Neural cell (in vitro differentiated cells): Measurements from ENCODE around the gene COMMD4. TPM values are rescaled to one million over a fixed set of nuclear protein-coding genes. Genes with fewer than 3 reads are reported as not detected.
"Not testable (repeated sequence)": the region's sequence is repeated elsewhere in the genome, so short reads cannot be mapped to it uniquely, and the experiment has no call there.

Experiments
- H2AFZ ChIP-seq: fragments of 200-600, 300-800 bp; sonication (generic), shearing (Covaris generic); 2 replicates; pipeline ENCODE4 v1.6.0; 2014; ENCODE audit warnings: low read depth, mild to moderate bottlenecking, antibody characterized with exemption, low read length, moderate library complexity
- H3F3A ChIP-seq: fragments of 200-600 bp; shearing (Covaris generic); 2 replicates; pipeline ENCODE4 v1.6.1; 2016; ENCODE audit warnings: mild to moderate bottlenecking, moderate library complexity, mixed read lengths, antibody characterized with exemption, low read length; ENCODE audit not compliant: insufficient read depth, poor library complexity, severe bottlenecking
- H3K27ac ChIP-seq: fragments of 200-600, 300-800 bp; sonication (generic), shearing (Covaris generic); 2 replicates; pipeline ENCODE4 v1.5.1; 2014; ENCODE audit warnings: mild to moderate bottlenecking, low read length, moderate library complexity
- H3K27me3 ChIP-seq: fragments of 300-800, 200-600 bp; sonication (generic), shearing (Covaris generic); 2 replicates; pipeline ENCODE4 v1.6.0; 2014; ENCODE audit warnings: mild to moderate bottlenecking, low read depth, low read length, moderate library complexity; ENCODE audit not compliant: insufficient read depth
- H3K36me3 ChIP-seq: fragments of 300-800, 200-600 bp; sonication (generic), shearing (Covaris generic); 2 replicates; pipeline ENCODE4 v1.5.1; 2014; ENCODE audit warnings: mild to moderate bottlenecking, antibody characterized with exemption, low read length, moderate library complexity; ENCODE audit not compliant: insufficient read depth
- H3K4me2 ChIP-seq: fragments of 300-800, 200-600 bp; sonication (generic), shearing (Covaris generic); 2 replicates; pipeline ENCODE4 v1.6.0; 2014; ENCODE audit warnings: mild to moderate bottlenecking, low read length
- H3K4me3 ChIP-seq: fragments of 300-800, 200-600 bp; sonication (generic), shearing (Covaris generic); 2 replicates; pipeline ENCODE4 v1.5.1; 2014; ENCODE audit warnings: mild to moderate bottlenecking, low read length, moderate library complexity
- H3K79me2 ChIP-seq: fragments of 200-600 bp; shearing (Covaris generic); replicated peaks from 2 replicates; pipeline ENCODE4 v1.6.0; 2014; ENCODE audit warnings: mild to moderate bottlenecking, low read length, moderate library complexity; ENCODE audit not compliant: insufficient read depth
- H3K9ac ChIP-seq: fragments of 300-800, 200-600 bp; sonication (generic), shearing (Covaris generic); 2 replicates; pipeline ENCODE4 v1.6.1; 2016; ENCODE audit warnings: mild to moderate bottlenecking, low read length, mixed read lengths
- H3K9me2 ChIP-seq: fragments of 200-600 bp; shearing (Covaris generic); 2 replicates; pipeline ENCODE4 v1.6.1; 2016; ENCODE audit warnings: mild to moderate bottlenecking, low read length, mixed read lengths; ENCODE audit not compliant: insufficient read depth
- H3K9me3 ChIP-seq: fragments of 200-600, 300-800 bp; sonication (generic), shearing (Covaris generic); 2 replicates; pipeline ENCODE4 v1.6.1; 2016; ENCODE audit warnings: mild to moderate bottlenecking, mixed run types, low read length, moderate library complexity, mixed read lengths
- H4K20me1 ChIP-seq: fragments of 200-600 bp; shearing (Covaris generic); 2 replicates; pipeline ENCODE4 v1.6.1; 2016; ENCODE audit warnings: mild to moderate bottlenecking, mixed run types; ENCODE audit not compliant: insufficient read depth
- EP300 ChIP-seq: fragments of 450-650 bp; conservative IDR thresholded peaks from 2 replicates; pipeline ENCODE4 v1.6.1; 2014; ENCODE audit warnings: antibody characterized with exemption, mild to moderate bottlenecking, moderate library complexity; ENCODE audit not compliant: poor library complexity, severe bottlenecking
- EZH2 ChIP-seq: fragments of 200-600, 300-800 bp; shearing (Covaris generic), sonication (generic); IDR thresholded peaks from 2 replicates; pipeline ENCODE4 v1.6.1; 2014; ENCODE audit warnings: antibody characterized with exemption, low read length, borderline replicate concordance, mild to moderate bottlenecking; ENCODE audit not compliant: insufficient read depth, poor library complexity, severe bottlenecking
- MXI1 ChIP-seq: fragments of 450-650 bp; conservative IDR thresholded peaks from 2 replicates; pipeline ENCODE4 v1.6.1; 2014; ENCODE audit warnings: antibody characterized with exemption, mild to moderate bottlenecking; ENCODE audit not compliant: poor library complexity, severe bottlenecking
- POLR2AphosphoS5 ChIP-seq: IDR thresholded peaks from 2 replicates; pipeline ENCODE4 v1.6.1; 2012
- RAD21 ChIP-seq: fragments of 450-650 bp; conservative IDR thresholded peaks from 2 replicates; pipeline ENCODE4 v1.6.1; 2014; ENCODE audit warnings: antibody characterized with exemption, mild to moderate bottlenecking, moderate library complexity
- SMC3 ChIP-seq: fragments of 450-650 bp; conservative IDR thresholded peaks from 2 replicates; pipeline ENCODE4 v1.6.1; 2014; ENCODE audit warnings: antibody characterized with exemption, mild to moderate bottlenecking, moderate library complexity; ENCODE audit not compliant: poor library complexity
- TAF1 ChIP-seq: IDR thresholded peaks from 2 replicates; pipeline ENCODE4 v1.6.1; 2012; ENCODE audit warnings: low read depth
- polyA plus RNA-seq: library from polyadenylated mRNA; depleted of rRNA; stranded (reverse); fragments of >200 nt; gene quantifications from 2 replicates; pipeline ENCODE4 v1.2.3, GENCODE V29; 2014
- TF ChIP-seq, protein P1 (sequence below): IDR thresholded peaks from 2 replicates; pipeline ENCODE4 v1.6.1; 2012; ENCODE audit warnings: borderline replicate concordance
- TF ChIP-seq, protein P2 (sequence below): fragments of 450-650 bp; IDR thresholded peaks from 2 replicates; pipeline ENCODE4 v1.5.1; 2014; ENCODE audit warnings: antibody characterized with exemption, mild to moderate bottlenecking, moderate library complexity; ENCODE audit not compliant: poor library complexity, severe bottlenecking

COMMD4 gene
- polyA plus RNA-seq, 1 donor from 2014 or later, result 103 TPM

DNA sequence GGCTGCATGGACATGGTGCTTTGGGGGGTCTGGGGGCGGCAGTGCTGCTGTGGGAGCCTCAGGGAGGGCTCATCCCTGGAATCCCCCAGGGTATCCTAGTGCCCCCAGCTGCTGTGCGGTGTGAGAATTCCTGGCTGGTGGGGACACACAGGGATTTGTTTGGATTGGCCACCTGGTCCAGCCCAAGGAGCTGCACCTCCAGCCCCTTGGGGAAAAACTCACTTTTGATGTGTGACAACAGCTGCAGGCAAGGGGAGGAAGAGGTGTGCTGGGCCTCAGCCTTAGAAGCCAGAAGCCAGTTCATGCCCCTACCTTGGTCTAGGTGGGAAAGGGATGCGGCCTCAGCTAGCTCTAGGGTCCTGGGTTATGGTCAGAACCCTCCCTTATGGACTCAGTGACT is 8.4 kb upstream of the COMMD4 start:
- Histone ChIP-seq H4K20me1 (no peaks in the 10 kb centered on the region), H3K4me3 (no peak overlapping the region), H3K27ac (no peak overlapping the region), H3K36me3 (no peaks in the 10 kb centered on the region), H2AFZ (no peak overlapping the region), H3K9me2 (no peaks in the 10 kb centered on the region), H3K27me3 (no peaks in the 10 kb centered on the region), H3F3A (no peaks in the 10 kb centered on the region), H3K9me3 (no peaks in the 10 kb centered on the region), H3K4me2 (no peak overlapping the region), H3K9ac (no peak overlapping the region), H3K79me2 (no peaks in the 10 kb centered on the region)
- TF ChIP-seq POLR2AphosphoS5 (no peak), RAD21 (no peak), SMC3 (no peak), MXI1 (no peak)

DNA sequence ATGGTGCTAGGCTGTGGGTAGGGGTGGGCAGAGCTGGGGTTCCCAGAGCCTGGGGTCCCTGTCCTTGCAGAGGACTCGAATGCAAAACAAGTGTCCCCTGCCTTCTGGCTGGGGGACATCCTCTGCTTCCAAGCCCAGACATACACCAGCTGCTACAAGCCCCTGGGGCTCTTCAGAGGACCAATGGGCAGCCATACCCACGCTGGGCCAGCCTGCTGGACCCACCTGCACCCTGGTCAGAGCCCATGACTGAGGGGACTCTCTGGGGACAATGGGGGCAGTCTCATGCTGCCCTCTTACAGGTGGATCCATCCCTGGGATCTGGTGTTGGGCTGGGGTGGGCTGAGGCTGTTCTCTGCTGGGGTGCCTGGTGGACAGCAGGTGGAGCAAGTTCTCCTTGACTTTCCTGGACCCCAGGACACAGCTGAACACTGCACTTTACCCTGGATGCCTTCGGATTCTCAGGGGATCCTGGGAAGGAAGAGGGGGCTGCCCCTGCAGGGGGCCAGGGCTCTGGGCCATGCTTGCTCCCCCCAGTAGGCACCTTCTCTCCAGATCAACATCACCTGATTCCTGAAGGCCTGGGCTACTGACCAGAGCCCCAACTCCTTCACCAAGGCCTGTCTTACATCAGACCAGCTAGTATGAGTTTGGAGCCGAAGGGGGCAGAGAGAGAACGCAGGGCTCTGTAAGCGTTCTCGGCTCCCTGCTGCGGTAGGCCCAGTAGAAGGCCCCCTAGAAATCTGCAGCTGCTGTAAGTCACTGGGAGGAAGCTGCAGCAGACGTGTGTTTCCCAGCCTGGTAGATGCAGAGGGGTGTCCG is 7.2 kb upstream of the COMMD4 start:
- Histone ChIP-seq H3K9me2 (no peaks in the 10 kb centered on the region), H3K36me3 (no peaks in the 10 kb centered on the region), H4K20me1 (no peaks in the 10 kb centered on the region), H3K27ac (no peak overlapping the region), H3K27me3 (no peaks in the 10 kb centered on the region), H2AFZ (no peak overlapping the region), H3F3A (no peaks in the 10 kb centered on the region), H3K9ac (no peak overlapping the region), H3K9me3 (no peaks in the 10 kb centered on the region), H3K79me2 (no peaks in the 10 kb centered on the region), H3K4me3 (no peak overlapping the region), H3K4me2 (no peak overlapping the region)
- TF ChIP-seq EZH2, result no peak

DNA sequence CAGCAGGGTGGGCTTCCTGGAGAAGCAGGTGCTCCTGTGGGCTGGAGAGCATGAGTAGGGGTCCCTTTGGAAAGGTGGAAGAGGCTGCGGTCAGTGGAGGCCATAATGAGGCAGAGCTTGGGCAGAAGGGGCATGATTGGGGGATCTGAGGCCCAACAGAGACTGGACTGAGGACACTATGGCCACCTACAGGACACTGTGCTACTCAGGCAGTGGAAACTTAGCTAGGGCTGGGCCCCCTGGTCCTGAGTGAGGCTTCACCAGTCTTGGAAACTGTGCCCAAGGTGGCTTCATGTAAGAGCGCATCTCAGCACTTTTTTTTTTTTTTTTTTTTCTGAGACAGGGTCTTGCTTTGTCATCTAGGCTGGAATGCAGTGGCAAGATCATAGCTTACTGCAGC is 6.3 kb upstream of the COMMD4 start:
- H3K4me3 ChIP-seq, result no peak overlapping the region
- no peak overlapping the region for H3K4me2 ChIP-seq
- no peaks in the 10 kb centered on the region for H3K9me2 ChIP-seq
- no peaks in the 10 kb centered on the region for H3K27me3 ChIP-seq
- no peak overlapping the region for H3K9ac ChIP-seq
- no peaks in the 10 kb centered on the region for H3K9me3 ChIP-seq
- TF ChIP-seq SMC3, result no peak
- TF ChIP-seq RAD21, result no peak
- no peak for TF ChIP-seq EZH2
- TF ChIP-seq, protein P1, sequence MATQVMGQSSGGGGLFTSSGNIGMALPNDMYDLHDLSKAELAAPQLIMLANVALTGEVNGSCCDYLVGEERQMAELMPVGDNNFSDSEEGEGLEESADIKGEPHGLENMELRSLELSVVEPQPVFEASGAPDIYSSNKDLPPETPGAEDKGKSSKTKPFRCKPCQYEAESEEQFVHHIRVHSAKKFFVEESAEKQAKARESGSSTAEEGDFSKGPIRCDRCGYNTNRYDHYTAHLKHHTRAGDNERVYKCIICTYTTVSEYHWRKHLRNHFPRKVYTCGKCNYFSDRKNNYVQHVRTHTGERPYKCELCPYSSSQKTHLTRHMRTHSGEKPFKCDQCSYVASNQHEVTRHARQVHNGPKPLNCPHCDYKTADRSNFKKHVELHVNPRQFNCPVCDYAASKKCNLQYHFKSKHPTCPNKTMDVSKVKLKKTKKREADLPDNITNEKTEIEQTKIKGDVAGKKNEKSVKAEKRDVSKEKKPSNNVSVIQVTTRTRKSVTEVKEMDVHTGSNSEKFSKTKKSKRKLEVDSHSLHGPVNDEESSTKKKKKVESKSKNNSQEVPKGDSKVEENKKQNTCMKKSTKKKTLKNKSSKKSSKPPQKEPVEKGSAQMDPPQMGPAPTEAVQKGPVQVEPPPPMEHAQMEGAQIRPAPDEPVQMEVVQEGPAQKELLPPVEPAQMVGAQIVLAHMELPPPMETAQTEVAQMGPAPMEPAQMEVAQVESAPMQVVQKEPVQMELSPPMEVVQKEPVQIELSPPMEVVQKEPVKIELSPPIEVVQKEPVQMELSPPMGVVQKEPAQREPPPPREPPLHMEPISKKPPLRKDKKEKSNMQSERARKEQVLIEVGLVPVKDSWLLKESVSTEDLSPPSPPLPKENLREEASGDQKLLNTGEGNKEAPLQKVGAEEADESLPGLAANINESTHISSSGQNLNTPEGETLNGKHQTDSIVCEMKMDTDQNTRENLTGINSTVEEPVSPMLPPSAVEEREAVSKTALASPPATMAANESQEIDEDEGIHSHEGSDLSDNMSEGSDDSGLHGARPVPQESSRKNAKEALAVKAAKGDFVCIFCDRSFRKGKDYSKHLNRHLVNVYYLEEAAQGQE, result no peak
- no peak for TF ChIP-seq EP300
- no peak for TF ChIP-seq POLR2AphosphoS5
- TF ChIP-seq, protein P2, sequence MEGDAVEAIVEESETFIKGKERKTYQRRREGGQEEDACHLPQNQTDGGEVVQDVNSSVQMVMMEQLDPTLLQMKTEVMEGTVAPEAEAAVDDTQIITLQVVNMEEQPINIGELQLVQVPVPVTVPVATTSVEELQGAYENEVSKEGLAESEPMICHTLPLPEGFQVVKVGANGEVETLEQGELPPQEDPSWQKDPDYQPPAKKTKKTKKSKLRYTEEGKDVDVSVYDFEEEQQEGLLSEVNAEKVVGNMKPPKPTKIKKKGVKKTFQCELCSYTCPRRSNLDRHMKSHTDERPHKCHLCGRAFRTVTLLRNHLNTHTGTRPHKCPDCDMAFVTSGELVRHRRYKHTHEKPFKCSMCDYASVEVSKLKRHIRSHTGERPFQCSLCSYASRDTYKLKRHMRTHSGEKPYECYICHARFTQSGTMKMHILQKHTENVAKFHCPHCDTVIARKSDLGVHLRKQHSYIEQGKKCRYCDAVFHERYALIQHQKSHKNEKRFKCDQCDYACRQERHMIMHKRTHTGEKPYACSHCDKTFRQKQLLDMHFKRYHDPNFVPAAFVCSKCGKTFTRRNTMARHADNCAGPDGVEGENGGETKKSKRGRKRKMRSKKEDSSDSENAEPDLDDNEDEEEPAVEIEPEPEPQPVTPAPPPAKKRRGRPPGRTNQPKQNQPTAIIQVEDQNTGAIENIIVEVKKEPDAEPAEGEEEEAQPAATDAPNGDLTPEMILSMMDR, result no peak
- no peak for TF ChIP-seq TAF1
- no peak for TF ChIP-seq MXI1
- no peaks in the 10 kb centered on the region for H3K79me2 ChIP-seq
- no peak overlapping the region for H2AFZ ChIP-seq
- no peak overlapping the region for H3K27ac ChIP-seq
- no peaks in the 10 kb centered on the region for H4K20me1 ChIP-seq
- no peaks in the 10 kb centered on the region for H3F3A ChIP-seq
- H3K36me3 ChIP-seq, result no peaks in the 10 kb centered on the region

DNA sequence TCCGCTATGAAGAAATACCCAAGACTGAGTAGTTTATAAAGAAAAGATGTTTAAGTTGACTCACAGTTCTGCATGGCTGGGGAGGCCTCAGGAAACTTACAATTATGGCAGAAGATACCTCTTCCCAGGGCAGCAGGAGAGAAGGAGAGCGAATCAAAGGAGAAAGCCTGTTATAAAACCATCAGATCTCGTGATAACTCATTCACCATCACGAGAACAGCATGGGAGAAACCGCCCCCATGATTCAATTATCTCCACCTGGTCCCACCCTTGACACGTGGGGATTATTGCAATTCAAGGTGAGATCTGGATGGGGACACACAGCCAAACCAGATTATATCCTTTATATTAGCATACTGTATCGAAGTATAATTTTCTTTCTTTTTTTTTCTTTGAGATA is 3.8 kb upstream of the COMMD4 start:
- not testable (repeated sequence) for H3K9me3 ChIP-seq, H3K27ac ChIP-seq, H3F3A ChIP-seq, H3K79me2 ChIP-seq, H3K9me2 ChIP-seq, H3K4me3 ChIP-seq, H4K20me1 ChIP-seq, H3K4me2 ChIP-seq, H3K36me3 ChIP-seq, H3K9ac ChIP-seq, H2AFZ ChIP-seq, H3K27me3 ChIP-seq
